Right ventricle myocardium superior (tissue), 1 donor: ENCODE data around the gene KCNK3. TPM values are rescaled to one million over a fixed set of nuclear protein-coding genes. Genes with fewer than 3 reads are reported as not detected.

Source experiments
- ATAC-seq: fragments of 200-7000 bp; cut with Tn5 transposase; one replicate; pipeline ENCODE4 v1.9.1; 2020; ENCODE audit warnings: mild to moderate bottlenecking; ENCODE audit not compliant: poor library complexity
- DNase-seq: peaks from one replicate; pipeline ENCODE4 v3.0.0-alpha.2; 2020
- intact Hi-C: fragments of 100-400 bp; cut with DNase I; formaldehyde crosslinking; loops from one replicate; pipeline ENCODE4 v1.11.2; 2022
- total RNA-seq: library from RNA; stranded (reverse); fragmentation: NEBNext Ultra II Directional; extraction: Animal tissue kit (Norgen Biotek cat#: 25700); gene quantifications from one replicate; pipeline ENCODE4 v1.2.1, GENCODE V29; 2021
- donor health status: DM: no; HTN: yes; CAD: no; lungs with severe emphysema.

Gene KCNK3
- total RNA-seq, 1 donor from 2014 or later: 2.7 TPM

DNA sequence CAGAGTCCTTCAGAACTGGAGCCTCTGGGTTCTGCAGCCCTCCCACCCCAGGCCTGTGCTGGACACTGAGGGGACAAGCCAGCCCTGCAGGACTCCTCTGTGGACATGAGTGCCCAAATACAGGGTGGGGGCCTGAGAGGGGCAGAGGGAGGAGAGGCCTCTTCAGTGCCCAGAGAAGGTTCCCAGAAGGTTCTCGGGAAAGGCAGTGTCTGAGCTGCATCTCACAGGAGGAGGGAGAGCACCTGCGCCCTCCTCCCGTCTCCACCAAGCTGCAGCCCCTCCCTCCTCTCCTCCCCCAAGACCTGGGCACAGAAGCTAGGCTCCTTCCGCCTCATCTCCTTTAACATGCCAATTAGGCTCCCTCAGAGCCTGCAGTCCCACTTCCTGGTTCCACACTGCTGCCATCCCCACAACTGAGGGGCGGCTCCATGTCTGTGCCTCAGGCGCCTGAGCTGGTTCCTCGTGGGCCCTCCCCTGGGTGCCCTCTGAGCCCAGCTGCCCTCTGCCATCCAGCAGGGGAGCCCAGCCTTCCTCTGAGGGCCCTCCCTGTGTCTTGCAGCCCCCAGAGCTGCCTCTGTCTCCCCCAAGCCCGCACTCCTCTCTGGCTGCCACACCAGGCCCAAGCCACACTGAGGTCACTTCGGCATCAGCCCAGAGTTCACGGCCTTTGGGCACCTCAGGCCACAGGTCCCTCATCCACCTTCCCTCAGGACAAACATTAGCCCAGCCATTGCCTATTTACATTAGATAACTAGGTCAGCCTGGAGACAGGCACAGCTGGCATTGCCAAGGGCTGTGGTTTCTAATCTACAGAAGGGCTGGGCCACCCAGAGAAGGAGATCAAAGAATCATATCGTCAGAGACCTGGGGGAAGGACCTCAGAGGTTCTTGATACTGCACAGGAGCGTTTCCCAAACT, 28.9 kb downstream of the KCNK3 start:
- intact Hi-C loops: no loop called here
- ATAC-seq: no peak

DNA sequence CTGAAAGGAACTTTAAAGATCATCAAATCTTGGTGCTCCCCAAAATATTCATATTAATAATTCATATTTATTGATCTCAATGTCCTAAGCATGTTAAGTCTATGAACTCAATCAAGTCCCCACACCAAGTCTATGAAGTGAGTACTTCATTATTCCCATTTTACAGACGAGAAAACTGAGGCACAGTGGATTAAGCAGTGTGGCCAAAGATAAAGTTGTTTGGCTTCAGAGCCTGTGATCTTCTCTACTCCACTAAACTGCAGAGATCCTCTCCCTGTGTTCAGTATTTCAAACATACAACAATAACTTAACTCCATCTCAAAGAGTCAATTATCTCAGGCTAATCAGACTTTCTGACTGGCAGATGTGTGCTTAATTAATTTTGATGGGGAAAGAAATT, 29.8 kb downstream of the KCNK3 start:
- DNase-seq: no peak
- ATAC-seq: no peak
- intact Hi-C loops: no loop called here

More for the DNA sequence above, 28.9 kb downstream of the KCNK3 start:
- no peak for DNase-seq

DNA sequence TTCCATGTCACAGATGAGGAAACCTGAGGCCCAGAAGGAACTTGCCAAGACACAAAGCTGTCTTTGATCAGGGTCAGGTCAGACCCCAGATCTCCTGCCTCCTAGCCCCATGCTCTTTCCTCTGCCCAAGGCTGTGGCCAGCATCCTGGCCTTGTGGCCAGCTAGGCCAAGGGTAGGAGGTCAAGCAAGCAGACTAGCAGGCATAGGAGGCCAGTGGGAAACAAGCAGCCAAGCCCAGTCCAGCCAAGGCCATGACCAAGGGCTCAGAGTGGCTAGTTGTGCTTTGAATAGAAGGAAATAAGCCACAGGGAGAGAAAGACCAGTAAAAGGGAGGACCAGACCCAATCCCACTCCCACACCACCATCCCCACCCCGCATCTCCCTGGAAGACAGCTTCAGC, 30.4 kb downstream of the KCNK3 start:
- DNase-seq (no peak), ATAC-seq (no peak)
- intact Hi-C loops: no loop called here

GRCh38 chr2:26723475-26723874, 31.0 kb downstream of the KCNK3 start:
- ATAC-seq (no peak), DNase-seq (no peak)
- intact Hi-C loops: no loop called here

GRCh38 chr2:26723991-26724750, 31.6 kb downstream of the KCNK3 start:
- intact Hi-C loops: no loop called here
- DNase-seq (peak; percentile 77), ATAC-seq (peak; percentile 24)

GRCh38 chr2:26724784-26725520, 32.4 kb downstream of the KCNK3 start:
- ATAC-seq (no peak), DNase-seq (no peak)
- intact Hi-C loops: no loop called here

GRCh38 chr2:26725521-26725820, 32.9 kb downstream of the KCNK3 start:
- no peak for DNase-seq
- peak; percentile 43 for ATAC-seq
- intact Hi-C loops: no loop called here

- no peak for DNase-seq
- intact Hi-C loops: no loop called here
- no peak for ATAC-seq
Observed at GRCh38 chr2:26726228-26726627, 33.7 kb downstream of the KCNK3 start.

DNA sequence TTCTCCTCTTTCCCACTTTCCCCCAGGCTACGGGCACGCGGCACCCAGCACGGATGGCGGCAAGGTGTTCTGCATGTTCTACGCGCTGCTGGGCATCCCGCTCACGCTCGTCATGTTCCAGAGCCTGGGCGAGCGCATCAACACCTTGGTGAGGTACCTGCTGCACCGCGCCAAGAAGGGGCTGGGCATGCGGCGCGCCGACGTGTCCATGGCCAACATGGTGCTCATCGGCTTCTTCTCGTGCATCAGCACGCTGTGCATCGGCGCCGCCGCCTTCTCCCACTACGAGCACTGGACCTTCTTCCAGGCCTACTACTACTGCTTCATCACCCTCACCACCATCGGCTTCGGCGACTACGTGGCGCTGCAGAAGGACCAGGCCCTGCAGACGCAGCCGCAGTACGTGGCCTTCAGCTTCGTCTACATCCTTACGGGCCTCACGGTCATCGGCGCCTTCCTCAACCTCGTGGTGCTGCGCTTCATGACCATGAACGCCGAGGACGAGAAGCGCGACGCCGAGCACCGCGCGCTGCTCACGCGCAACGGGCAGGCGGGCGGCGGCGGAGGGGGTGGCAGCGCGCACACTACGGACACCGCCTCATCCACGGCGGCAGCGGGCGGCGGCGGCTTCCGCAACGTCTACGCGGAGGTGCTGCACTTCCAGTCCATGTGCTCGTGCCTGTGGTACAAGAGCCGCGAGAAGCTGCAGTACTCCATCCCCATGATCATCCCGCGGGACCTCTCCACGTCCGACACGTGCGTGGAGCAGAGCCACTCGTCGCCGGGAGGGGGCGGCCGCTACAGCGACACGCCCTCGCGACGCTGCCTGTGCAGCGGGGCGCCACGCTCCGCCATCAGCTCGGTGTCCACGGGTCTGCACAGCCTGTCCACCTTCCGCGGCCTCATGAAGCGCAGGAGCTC, 35.4 kb downstream of the KCNK3 start:
- no peak for ATAC-seq
- intact Hi-C loops: no loop called here
- no peak for DNase-seq

DNA sequence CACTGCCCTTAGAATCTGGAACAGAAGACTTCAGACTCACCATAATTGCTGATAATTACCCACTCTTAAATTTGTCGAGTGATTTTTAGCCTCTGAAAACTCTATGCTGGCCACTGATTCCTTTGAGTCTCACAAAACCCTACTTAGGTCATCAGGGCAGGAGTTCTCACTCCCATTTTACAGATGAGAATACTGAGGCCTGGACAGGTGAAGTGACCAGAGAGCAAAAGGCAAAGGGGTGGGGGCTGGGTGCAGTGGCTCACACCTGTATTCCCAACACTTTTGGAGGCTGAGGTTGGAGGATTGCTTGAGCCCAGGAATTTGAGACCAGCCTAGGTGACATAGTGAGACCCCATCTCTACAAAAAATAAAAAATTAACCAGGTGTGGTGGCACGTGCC, 36.8 kb downstream of the KCNK3 start:
- no peak for DNase-seq
- ATAC-seq: no peak
- intact Hi-C loops: no loop called here

GRCh38 chr2:26730549-26731344, 38.2 kb downstream of the KCNK3 start:
- no peak for ATAC-seq
- intact Hi-C loops: no loop called here

GRCh38 chr2:26731714-26732113, 39.2 kb downstream of the KCNK3 start:
- ATAC-seq: no peak
- intact Hi-C loops: no loop called here
- no peak for DNase-seq

More at GRCh38 chr2:26730549-26731344, 38.2 kb downstream of the KCNK3 start:
- DNase-seq: no peak

- intact Hi-C loops: no loop called here
- ATAC-seq (no peak), DNase-seq (no peak)
Observed at GRCh38 chr2:26732446-26732845, 39.9 kb downstream of the KCNK3 start.

DNA sequence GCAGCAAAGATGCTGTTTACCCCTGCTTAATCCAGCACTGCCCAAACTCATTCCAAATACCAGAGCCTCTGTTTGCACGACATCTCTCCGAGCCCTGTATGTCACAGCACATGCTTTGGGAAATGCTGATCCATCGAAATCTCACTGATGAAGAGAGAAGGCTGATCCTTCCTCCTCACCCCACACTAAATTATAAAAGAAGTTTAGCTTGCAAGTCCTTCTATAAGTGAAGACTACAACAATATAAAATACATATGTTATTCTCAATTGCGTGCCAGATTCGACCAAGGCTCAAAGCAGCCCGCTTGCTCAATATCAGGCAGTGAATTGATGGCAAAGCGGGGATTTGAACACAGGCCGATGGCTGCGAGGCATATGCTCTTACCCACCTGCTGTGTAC, 40.9 kb downstream of the KCNK3 start:
- DNase-seq: no peak
- ATAC-seq: no peak
- intact Hi-C loops: no loop called here

- ATAC-seq (peak; percentile 55), DNase-seq (no peak)
- intact Hi-C loops: no loop called here
Observed at GRCh38 chr2:26735097-26735496, 42.6 kb downstream of the KCNK3 start.

DNA sequence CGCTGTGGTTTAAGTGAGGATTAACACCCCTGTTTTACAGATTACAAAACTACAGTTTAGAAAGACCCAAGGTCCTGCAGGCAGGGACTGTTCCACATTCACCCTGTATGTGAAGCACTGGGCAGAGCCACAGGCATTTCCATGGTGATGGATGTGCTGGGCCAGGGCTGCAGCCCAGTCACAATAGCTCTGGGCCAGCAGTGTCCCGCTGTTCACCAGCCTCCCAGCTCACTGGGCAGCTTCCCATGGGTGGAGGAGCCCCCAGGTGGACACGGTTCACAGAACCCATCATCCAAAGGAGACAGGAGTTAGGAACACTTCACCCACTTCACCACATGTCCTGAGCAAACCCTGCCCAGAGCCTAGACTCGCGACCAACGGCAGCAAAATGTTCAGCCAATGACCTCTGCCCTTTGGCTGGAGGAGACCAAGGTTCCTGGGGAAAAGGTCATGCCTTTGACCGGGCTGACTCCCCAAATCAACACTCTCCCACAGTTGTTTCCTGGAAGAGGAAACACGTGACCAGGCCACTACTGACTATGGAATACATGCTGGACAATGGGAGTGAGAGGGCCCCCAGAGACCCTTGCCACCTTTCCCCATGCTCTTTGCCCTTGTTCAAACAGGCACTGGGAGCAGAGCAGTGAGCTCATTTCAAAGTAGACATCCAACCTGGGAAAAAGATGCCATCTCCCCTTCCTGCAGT, 43.5 kb downstream of the KCNK3 start:
- intact Hi-C loops: no loop called here
- DNase-seq (no peak), ATAC-seq (peak; percentile 61)

- intact Hi-C loops: no loop called here
- DNase-seq (no peak), ATAC-seq (no peak)
Observed at GRCh38 chr2:26737221-26737620, 44.7 kb downstream of the KCNK3 start.
